OCI-LY3 (cell line): ENCODE measurements around the gene CAMKMT.

ENCODE experiments used
- H2AFZ ChIP-seq: fragments of 200-600, 300-600 bp; shearing (Covaris generic); 2 replicates; pipeline ENCODE4 v1.6.0; 2014; ENCODE audit warnings: antibody characterized with exemption, low read depth, low read length
- H3K27ac ChIP-seq: fragments of 200-600, 300-600 bp; sonication (generic); 2 replicates; pipeline ENCODE4 v1.5.1; 2014; ENCODE audit warnings: mild to moderate bottlenecking, low read length, moderate library complexity, mixed read lengths
- H3K27me3 ChIP-seq: fragments of 200-600, 300-600 bp; sonication (generic); 2 replicates; pipeline ENCODE4 v1.6.1; 2014; ENCODE audit warnings: low read depth, low read length, mixed read lengths
- H3K36me3 ChIP-seq: fragments of 200-600, 300-600 bp; sonication (generic); replicated peaks from 2 replicates; pipeline ENCODE3; 2014; ENCODE audit warnings: low read depth, low read length, mixed read lengths
- H3K4me1 ChIP-seq: fragments of 300-600, 200-600 bp; sonication (generic); 2 replicates; pipeline ENCODE4 v1.6.1; 2014; ENCODE audit warnings: low read length, mixed read lengths
- H3K4me2 ChIP-seq: fragments of 200-600, 300-600 bp; sonication (generic); 2 replicates; pipeline ENCODE4 v1.6.1; 2014; ENCODE audit warnings: low read length, mixed read lengths
- H3K4me3 ChIP-seq: fragments of 300-600, 200-600 bp; sonication (generic); 2 replicates; pipeline ENCODE4 v1.5.1; 2014; ENCODE audit warnings: antibody characterized with exemption, mild to moderate bottlenecking, low read length, moderate library complexity
- H3K79me2 ChIP-seq: fragments of 300-600, 200-600 bp; shearing (Covaris generic); 2 replicates; pipeline ENCODE4 v1.6.1; 2014; ENCODE audit warnings: mild to moderate bottlenecking, low read length, mixed read lengths
- H3K9ac ChIP-seq: fragments of 300-600, 200-600 bp; shearing (Covaris generic); 2 replicates; pipeline ENCODE4 v1.6.0; 2014; ENCODE audit warnings: mild to moderate bottlenecking, low read length, moderate library complexity
- H3K9me3 ChIP-seq: fragments of 200-600, 300-600 bp; shearing (Covaris generic); 2 replicates; pipeline ENCODE4 v1.6.1; 2014; ENCODE audit warnings: low read length, mixed read lengths; ENCODE audit not compliant: insufficient read depth
- H4K20me1 ChIP-seq: fragments of 200-600, 300-600 bp; sonication (generic); 2 replicates; pipeline ENCODE4 v1.6.1; 2016; ENCODE audit warnings: low read length, mixed read lengths; ENCODE audit not compliant: insufficient read depth
- CTCF ChIP-seq: fragments of 200-600, 300-600 bp; sonication (generic); IDR thresholded peaks from 2 replicates; pipeline ENCODE4 v1.5.1; 2014; ENCODE audit warnings: antibody characterized with exemption, low read length, low read depth
- EZH2phosphoT487 ChIP-seq: fragments of 200-600 bp; shearing (Covaris generic); IDR thresholded peaks from 2 replicates; pipeline ENCODE4 v1.6.1; 2018; ENCODE audit warnings: antibody characterized with exemption, mixed run types, low read depth

Gene CAMKMT

GRCh38 chr2:44537264-44537663 is 175.5 kb downstream of the CAMKMT start:
- Histone ChIP-seq H3K36me3 (no peaks in the 10 kb centered on the region), H3K9me3 (no peaks in the 10 kb centered on the region), H3K79me2 (no peaks in the 10 kb centered on the region), H3K4me1 (no peaks in the 10 kb centered on the region), H3K27ac (no peak overlapping the region), H3K4me2 (no peak overlapping the region), H3K9ac (no peak overlapping the region), H4K20me1 (no peaks in the 10 kb centered on the region), H3K4me3 (no peak overlapping the region), H3K27me3 (no peaks in the 10 kb centered on the region), H2AFZ (no peak overlapping the region)
- TF ChIP-seq CTCF, result no peak
- no peak for TF ChIP-seq EZH2phosphoT487

- no peaks in the 10 kb centered on the region for H3K27me3 ChIP-seq
- no peak overlapping the region for H3K4me3 ChIP-seq
- TF ChIP-seq EZH2phosphoT487 (no peak), CTCF (no peak)
- no peak overlapping the region for H3K4me2 ChIP-seq
- H3K36me3 ChIP-seq, result no peaks in the 10 kb centered on the region
- H3K79me2 ChIP-seq, result no peaks in the 10 kb centered on the region
- H3K27ac ChIP-seq, result no peak overlapping the region
- no peak overlapping the region for H2AFZ ChIP-seq
- H3K9ac ChIP-seq, result no peak overlapping the region
- peaks cover 15% of the 10 kb centered on the region for H3K4me1 ChIP-seq
- H4K20me1 ChIP-seq, result no peaks in the 10 kb centered on the region
- H3K9me3 ChIP-seq, result no peaks in the 10 kb centered on the region
These were observed 180.8 kb downstream of the CAMKMT start for GRCh38 chr2:44542520-44542919.

- Histone ChIP-seq H4K20me1 (no peaks in the 10 kb centered on the region), H3K9ac (no peak overlapping the region), H3K4me1 (peaks cover 19% of the 10 kb centered on the region), H2AFZ (no peak overlapping the region), H3K79me2 (no peaks in the 10 kb centered on the region), H3K4me3 (no peak overlapping the region), H3K27ac (no peak overlapping the region), H3K27me3 (no peaks in the 10 kb centered on the region), H3K4me2 (no peak overlapping the region), H3K9me3 (no peaks in the 10 kb centered on the region), H3K36me3 (no peaks in the 10 kb centered on the region)
- no peak for TF ChIP-seq CTCF
- TF ChIP-seq EZH2phosphoT487, result no peak
These were observed 182.3 kb downstream of the CAMKMT start for GRCh38 chr2:44543773-44544725.

- no peaks in the 10 kb centered on the region for H3K9me3 ChIP-seq
- peaks cover 19% of the 10 kb centered on the region for H3K4me1 ChIP-seq
- H2AFZ ChIP-seq, result no peak overlapping the region
- H3K9ac ChIP-seq, result no peak overlapping the region
- H3K27me3 ChIP-seq, result no peaks in the 10 kb centered on the region
- no peak for TF ChIP-seq EZH2phosphoT487
- TF ChIP-seq CTCF, result no peak
- H3K36me3 ChIP-seq, result no peaks in the 10 kb centered on the region
- H3K4me3 ChIP-seq, result no peak overlapping the region
- H3K79me2 ChIP-seq, result no peaks in the 10 kb centered on the region
- H3K4me2 ChIP-seq, result no peak overlapping the region
- no peak overlapping the region for H3K27ac ChIP-seq
- no peaks in the 10 kb centered on the region for H4K20me1 ChIP-seq
These were observed 183.3 kb downstream of the CAMKMT start for GRCh38 chr2:44545005-44545404.
